Measurements from ENCODE around the gene TRPV2. TPM values are rescaled to one million over a fixed set of nuclear protein-coding genes. Genes with fewer than 3 reads are reported as not detected.

TRPV2 gene
- total RNA-seq, 1 donor from 2014 or later: 5.1 TPM

DNA sequence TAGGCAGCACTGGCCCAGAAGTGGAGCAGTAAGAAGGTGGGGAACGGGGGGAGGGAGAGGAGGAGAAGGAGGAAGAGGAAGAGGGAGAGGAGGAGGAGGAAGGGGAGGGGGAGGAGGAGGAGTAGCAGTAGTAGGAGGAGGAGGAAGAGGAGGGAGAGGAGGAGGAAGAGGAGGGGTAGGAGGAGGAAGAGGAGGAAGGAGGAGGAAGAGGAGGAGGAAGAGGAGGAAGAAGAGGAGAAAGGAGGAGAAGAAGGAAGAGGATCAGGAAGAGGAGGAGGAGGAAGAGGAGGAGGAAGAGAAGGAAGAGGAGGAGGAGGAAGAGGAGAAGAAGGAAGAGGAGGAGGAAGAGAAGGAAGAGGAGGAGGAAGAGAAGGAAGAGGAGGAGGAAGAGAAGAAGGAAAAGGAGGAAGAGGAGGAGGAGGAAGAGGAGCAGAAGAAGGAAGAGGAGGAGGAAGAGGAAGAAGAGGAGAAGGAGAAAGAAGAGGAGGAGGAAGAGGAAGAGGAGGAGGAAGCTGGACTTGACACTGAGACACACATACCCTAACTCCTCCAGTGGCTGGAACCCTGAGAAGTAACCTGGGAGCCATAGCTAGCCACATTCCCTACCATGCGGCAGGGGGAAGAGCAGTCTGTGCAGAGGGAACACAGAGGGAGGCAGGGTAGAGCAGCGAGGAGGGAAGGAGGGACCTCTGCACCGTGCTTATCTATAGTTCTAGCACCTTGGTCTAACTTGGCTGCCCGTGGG is 40.8 kb downstream of the TRPV2 start:
- no peak for DNase-seq

DNA sequence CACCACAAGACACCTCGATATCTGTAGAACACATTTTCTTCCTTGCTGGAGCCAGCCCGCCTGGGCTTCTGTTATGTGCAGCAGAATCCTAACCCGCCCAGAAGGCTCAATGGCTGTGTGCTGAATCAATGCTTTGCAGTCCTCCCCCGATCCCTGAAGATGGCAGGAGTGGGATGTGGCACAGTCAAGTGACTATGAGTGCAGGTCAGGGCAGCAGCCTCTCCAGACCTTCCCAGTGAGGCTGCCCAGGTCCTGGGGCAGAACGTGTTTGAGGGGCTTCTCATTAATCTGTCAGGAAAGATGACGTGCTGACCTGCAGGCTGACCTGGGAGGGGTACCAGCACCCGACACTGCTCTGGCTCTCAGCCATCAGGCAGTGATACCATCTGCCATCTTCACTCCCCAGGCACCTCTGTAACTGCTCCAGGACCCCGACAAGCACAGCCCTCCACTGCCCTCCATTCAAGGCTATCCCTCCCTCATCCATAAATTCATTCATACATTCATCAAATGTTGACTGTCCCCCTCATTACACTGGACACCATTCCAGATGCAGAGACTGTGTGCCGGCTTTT is 41.5 kb downstream of the TRPV2 start:
- no peak for DNase-seq

DNA sequence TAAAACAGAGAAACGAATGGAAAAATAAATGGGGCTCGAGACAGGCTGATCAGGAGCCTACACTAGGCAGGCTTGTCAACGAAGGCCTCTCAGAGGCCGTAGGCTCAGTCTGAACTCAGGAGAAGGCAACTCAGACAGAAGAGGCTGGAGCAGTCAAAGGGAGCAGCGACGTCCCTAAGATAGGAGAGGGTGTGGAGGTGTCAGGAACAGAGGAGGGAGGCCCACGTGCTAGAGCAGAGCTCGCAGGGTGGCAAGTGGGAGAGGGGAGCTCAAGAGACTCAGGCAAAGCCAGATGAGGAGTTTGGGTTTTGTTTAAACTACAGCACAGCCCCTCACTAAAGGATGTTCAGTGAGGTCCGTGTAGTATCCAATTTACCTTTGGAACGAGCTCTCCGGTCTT is 43.9 kb downstream of the TRPV2 start:
- DNase-seq: no peak

DNA sequence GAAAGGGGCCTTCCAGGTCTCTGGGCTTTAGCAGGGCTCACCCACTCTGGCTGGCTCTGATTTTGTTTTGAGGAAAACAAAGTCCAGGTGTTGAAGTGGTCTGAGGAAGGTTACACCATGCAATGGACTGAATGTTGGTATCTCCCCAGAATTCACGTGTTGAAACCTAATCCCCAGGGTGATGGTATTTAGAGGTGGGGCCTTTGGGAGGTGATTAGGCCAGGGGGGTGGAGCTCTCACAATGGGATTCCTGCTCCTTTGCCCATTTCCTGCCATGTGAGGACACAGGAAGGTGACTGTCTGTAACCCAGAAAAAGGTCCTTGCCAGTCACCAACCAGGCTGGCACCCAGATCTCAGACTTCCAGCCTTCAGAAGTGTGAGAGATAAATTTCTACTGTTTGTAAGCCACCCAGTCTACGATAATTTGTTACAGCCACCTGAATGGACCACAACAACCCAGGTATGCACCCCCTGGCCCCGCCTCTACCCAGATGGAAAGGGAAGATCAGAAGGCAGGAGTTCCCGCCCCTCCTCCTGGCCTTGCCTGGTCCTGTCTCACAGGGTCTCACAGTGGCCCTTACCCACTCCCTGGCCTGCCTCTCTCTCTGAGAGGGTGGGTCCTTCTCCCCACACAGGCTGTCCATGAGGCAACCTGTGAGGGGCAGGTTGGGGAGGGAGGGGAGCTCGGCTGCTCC is 44.6 kb downstream of the TRPV2 start:
- DNase-seq: no peak

DNA sequence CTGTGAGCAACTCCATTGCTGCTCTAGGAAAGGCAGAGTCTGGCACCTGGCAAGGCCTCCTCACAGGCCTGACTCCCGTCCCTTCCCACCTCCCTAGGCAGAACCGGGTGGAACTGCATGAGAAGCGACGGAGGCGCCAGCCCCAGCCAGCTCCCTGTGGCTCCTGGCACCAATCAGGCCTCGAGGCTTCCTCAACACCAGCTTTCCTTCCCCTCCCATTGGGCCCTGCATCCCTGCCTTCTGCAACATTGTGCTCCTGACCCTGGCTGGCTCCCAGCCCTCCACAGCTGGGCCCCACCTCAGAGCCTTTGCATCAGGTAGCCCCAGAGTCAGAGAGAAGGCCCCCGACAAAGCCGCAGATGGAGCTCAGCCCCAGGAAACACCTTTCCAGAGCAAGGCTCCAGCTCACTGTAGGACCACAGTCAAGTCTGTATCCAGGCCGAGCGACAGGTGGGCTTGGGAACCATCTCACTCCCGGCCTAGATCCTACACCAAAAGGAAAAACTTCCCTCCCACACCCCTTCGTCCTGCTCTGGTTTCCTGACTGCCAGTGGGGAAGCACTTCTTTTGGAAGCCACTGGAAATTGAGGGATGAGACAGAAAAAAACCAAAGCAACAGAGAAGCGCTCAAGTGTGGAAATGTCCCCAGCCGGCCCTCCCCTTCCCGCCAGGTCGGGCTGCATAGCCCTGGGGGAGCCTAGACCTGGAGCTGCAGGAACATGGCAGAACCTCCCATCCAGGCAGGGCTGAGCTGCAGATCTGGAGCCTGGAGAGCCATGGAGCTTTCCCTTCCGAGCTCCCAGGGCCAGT is 45.6 kb downstream of the TRPV2 start:
- DNase-seq: no peak

DNA sequence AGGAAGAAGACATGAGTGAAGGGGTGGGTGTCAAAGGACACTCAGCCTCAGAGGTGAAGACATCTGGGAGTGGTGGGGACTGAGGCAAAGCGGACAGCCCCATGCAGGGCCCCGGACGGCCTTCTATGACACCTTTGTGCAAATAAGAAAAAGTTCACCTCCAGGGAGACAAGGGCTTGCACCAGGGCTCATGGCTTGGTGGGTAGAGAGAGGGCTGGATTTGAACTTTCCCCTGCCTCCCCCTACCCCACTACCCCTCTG is 46.2 kb downstream of the TRPV2 start:
- no peak for DNase-seq

DNA sequence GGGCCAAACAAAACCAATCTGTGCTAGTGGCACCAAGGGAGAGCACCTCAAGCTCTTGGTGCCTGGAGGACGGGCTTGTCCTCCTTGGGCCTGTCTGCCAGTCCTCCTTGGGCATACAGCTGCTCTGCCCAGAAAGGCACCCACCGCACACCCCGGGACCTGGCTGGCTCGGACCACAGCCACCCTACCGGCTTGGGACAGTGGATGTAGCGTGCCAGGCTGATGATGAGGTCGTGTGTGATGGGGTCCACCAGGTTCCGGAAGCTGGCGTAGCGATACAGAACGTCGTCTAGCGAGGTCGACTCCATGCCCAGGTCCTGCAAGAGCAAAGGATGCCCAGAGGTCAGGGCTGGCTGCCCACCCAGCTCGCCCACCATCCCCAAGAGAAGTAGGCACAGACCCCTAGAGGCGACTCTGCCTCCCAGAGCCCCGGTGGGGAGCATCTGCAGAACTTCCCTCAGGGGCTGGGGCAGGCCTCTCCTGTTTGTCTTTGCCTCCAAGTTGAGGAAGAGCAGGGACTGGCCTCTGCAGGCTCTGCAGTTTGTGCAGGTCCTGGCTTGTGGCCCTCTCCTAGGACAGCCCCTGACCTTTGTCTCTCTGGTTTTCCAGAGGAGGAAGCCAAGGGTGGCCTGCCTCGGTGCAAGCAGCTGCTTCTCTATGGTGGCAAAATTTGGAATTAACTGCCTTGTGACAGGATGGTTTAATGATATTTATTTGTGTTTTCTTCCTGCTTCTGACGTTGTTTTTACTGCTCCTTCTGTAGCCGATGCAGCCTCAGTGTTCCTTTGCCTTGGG is 46.9 kb downstream of the TRPV2 start:
- DNase-seq: no peak

DNA sequence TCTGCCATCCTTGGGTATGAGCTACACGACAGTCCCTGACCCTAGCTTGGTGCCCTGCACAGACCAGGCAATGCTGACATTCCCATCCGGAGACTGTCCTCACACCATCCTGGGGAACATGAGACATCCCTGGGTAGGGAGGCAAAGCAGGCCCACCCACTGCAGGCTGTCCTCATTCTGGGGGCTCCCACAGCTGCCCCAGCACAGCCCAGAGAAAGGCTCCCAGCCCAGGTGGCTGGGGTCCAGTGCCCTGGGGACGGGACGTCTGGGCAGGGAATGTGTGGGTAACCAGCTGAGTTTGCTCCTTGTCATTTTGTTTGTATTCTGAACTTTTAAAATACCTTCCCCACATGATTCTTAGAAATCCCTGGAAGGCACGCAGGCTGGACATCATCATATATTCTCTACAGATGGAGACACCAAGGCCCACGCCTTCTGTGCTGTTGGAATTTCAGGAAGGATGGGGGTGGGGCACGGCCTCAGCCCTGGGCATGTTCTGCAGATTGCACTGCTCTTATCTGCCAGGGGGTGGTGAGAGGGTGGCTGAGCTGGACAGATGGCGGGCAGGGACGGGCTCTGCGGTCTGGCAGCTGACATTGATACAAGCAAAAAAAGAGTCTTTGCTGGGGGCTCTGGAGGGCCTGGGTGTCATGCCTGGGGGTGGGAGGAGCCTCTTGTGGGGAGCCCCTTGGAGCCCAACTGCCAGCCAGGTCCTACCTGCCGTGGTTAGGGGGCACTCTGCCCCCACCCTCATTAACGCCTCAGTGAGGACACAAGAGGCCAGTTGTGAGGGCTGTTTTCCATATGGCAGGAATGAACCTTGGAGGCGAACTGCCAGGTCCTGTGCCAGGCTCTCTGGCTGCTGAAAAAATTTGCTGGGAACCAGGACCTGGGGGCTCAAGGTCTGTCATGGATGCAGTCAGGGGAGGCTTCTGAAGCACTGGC is 48.3 kb downstream of the TRPV2 start:
- peak; percentile 77 for DNase-seq

DNA sequence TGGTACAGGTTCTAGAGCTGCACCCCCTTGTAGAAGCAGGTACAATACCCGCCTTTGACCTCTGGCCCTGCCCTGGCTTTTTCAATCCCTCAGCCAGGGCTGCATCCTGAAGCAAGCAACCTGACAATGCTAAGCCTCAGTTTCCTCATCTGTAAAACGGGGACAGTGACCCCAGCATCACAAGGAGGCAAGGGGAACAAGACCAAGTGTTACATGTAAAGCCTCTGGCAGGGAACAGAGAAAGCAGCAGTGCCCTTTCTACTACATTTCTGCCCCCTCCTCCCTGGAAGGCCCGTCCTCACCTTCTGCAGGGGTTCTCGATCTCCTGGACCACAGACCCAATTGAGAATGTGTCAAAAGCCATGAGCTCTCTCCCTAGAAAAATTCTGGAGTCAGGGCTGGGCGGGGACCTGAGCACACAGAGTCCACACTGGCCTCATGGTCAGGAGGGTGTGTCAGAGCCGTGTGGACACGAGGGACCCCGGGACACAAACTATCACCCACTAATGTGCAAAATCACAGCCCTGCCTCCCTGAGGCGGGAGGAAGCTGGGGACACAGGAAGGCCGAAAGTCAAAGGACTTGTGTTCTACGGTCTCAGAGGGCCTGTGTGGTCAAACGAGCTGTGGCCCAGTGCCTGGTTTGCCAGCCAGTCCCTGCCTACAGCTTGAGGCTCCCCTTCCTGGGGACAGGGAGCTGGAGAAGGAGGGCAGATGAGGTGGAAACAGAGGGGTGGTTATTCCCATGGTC is 49.1 kb downstream of the TRPV2 start:
- DNase-seq: no peak

DNA sequence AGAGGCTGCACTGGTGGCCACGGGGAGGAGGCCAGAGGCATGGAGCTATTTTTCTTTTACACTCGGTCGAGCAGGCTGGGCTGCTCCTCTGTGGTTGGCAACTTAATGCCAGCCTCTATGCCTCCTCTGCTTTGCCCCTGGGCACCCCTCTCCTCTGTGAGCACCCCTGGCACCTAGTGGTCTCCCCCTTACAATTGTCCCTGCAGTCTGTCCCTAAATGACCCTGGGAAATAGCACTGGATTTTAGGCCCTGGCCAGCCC is 49.6 kb downstream of the TRPV2 start:
- no peak for DNase-seq

DNA sequence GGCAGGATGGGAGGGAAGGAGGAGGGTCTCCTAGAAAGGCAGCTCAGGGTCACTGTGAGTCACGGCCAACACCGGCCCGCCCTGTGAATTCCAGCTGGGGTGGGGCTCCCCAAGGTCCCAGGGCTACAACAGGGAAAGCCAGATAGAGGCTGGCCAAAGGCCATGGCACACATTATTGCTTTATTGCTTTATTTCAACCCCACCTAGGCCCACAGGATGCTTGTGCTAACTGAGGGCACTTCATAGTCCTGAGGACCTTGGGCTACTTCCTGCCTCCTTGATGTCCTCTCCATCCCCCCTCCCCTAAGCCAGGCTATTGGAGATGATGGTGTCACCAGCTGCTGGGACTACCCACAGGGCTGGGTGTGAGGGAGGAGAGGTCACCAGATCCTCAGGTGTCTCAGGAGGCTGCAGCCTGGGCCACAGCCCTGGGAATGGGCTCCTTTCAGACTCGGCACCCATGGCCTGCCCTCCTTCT is 50.5 kb downstream of the TRPV2 start:
- DNase-seq: no peak

DNA sequence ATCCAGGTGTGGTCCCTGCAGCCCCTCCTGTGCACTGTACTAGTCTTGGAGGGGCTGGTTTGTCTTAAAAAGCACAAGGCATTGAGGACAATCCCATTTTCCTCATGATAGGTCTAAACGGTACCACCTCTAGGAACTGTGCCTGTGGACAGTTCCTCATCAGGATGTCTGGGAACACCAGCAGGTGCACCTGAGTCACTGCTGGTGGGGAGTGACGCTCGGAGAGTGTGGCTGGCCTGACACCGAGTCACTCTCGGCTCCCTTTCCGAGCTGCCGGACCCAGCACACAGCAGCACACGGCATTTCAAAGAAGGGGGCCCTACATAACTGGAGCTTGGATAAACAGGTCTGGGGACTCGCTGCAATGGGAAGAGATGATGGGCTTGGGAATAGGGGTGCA is 51.0 kb downstream of the TRPV2 start:
- no peak for DNase-seq

DNA sequence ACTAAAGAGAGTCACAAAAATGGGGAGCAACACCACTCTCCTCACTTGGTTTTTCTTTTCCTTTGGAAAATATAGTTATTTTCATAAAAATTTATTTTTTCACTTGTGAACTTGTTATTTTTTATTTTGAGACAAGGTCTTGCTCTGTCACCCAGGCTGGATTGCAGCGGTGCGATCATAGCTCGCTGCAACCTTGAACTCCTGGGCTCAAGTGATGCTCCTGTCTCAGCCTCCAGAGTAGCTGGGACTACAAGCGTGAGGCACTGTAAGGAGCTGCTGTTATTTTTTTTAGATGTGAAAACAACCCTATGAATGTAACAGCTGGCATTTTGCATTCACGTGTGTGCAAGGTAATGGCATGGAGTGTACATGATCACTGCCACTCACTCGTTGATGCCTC is 51.7 kb downstream of the TRPV2 start:
- no peak for DNase-seq

DNA sequence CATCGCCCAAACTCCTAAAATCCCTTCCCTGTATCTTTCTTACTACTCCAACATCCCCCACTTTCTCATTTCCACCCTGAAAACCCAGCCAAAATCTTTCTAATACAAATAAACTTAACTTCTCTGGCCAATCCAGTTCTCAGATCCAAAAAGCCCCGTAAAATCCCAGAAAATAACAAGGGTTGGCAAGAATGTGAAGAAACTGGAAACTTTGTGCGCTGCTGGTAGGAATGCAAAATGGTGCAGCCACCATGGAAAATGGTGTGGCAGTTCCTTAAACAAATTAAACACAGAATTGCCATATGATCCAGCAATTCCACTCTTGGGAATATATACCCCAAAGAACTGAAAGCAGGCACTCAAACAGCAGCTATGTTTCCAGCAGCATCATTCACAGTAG is 52.5 kb downstream of the TRPV2 start:
- DNase-seq: peak; percentile 50

DNA sequence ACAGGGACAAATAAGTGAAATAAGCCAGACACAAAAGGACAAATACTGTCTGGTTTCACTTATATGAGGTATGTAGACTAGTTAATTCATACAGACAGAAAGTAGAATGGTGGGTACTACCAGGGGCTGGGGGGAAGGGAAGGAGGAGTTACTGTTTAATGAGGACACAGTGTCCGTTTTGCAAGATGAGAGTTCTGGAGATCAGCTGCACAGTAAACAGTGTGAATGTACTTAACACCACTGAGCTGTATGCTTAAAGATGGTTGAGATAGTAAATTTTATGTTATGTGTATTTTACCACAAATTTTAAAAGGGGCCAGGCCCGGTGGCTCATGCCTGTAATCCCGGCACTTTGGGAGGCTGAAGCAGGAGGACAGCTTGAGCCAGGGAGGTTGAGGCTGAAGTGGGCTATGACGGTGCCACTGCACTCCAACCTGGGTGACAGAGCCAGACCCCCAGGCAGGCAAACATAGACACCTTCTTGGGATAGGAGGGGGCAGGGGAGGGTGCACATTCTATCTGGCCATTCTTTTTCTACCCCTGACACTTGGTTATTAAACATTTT is 53.1 kb downstream of the TRPV2 start:
- DNase-seq: no peak

DNA sequence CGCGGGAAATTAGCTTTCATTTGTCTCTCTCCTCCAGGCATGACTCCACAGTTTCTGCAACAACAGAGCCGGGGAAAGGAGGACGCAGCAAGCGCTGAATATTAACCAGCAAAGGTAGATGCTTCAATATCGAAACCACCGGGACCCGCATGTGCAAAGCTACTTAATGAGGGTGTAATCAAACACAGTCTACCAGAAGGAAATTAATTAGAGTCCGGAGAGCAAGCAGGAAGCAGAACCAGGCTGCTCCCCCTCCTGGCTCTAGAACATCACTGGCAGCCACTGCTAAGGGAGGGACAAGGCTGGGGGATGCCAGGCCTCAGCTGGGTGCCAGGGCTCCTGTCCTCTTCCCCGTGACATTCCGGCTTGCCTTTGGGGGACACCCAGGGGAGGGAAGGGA is 54.9 kb downstream of the TRPV2 start:
- no peak for DNase-seq

DNA sequence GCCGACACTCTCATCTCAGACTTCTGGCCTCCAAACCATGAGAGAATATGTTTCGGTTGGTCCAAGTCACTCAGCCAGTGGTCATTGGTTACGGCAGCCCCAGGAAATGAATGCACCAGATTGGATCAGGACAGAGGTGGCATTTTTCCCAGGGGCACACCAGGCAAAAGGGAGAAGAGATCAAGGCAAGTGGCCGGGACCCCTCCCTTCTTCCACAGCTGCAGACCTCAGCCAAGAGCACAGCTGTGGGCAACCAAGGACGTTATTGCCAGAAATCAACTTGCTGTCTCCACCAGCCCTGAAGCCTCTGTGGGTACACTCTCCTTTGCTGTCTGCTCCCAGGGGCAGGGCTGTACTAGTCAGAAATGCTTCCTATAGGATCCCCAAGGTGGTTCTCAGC is 55.9 kb downstream of the TRPV2 start:
- DNase-seq: no peak

DNA sequence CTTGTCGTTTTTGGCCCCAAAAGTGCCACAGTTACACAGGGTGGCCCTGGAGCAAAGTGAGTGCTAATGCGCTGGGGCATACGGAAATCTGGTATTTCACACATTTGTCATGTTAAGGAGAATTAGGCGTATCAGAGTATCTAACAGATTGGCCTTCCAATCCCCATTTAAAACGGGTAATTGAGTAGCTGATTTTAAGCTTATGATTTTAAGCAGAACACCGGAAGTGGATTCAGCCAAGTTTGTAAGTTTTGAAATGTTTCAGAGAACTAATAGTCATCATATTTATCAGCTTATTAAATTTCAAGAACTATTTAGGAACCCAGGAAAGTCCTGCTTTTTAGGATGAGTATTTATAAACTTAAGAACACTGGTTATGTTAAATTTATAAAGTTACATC is 57.2 kb downstream of the TRPV2 start:
- no peak for DNase-seq

DNA sequence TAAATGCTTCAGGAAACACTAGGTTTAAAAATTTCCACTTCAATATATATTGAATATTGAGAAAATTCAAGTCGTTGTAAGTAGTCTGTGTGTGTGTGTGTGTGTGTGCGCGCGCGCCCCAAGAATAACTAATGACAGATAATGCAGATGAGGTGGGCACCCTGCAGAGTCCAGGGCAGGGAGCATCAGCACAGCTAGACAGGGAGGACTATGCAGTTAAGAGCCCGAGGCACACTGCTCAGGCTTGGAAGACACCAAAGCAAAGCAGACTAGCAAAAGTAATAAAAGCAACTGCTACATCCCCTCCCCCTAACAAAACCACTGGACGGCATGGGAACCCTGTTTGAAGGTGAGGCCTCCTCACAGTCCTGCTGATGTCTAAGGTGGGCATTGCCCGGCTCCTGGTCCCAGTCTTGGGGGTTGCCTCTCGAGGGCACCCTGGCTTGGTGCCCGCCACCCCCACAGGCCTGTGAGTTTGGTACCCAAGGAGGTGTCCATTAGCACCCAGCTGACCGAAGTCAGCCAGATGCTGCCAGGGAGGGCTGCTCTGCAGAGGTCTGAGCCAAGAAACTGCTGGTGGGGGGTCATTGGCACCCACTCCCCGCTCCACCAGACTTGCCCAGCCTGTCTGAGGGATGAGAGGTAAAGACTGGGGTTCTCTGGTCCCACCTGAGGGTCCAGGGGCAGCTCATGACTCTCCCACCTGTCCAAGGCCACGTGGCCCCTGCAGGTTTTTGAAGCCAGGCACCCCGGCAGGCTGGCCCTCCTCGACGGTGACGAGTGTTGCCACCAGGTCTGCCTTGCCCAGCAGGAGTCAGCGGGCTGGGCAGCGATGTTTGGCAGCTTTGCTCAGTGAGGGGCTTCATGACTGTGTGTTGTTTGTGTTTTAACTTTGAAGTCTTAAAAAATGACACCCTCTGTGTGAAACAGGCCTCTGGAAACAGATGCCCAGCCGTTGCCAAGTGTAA is 58.0 kb downstream of the TRPV2 start:
- no peak for DNase-seq
